K562 (cell line): ENCODE results near the gene EPC2.
"Not testable (repeated sequence)": the region's sequence is repeated elsewhere in the genome, so short reads cannot be mapped to it uniquely, and the experiment has no call there.

Experiments used
- ARID2 ChIP-seq: fragments of 450-650 bp; IDR thresholded peaks from 2 replicates; pipeline ENCODE4 v1.6.1; 2017; ENCODE audit warnings: antibody characterized with exemption, mild to moderate bottlenecking
- BCLAF1 ChIP-seq, 2 experiments: fragments of 450-650 bp in 1 of 2; IDR thresholded peaks; 2 replicates each; pipeline ENCODE4 v1.6.1; 2011 to 2017; ENCODE audit warnings: low read depth in 2 of 2, antibody characterized with exemption in 1 of 2, borderline replicate concordance in 1 of 2, low read length in 1 of 2, mild to moderate bottlenecking in 1 of 2, mixed read lengths in 1 of 2; ENCODE audit not compliant: control insufficient read depth in 1 of 2
- CTCF ChIP-seq, 3 experiments: IDR thresholded peaks in 2 of 3; conservative IDR thresholded peaks in 1 of 3; 2 replicates each; pipeline ENCODE4 v1.5.1; 2011 to 2012; ENCODE audit warnings: low read length in 3 of 3, mild to moderate bottlenecking in 3 of 3, control low read depth in 2 of 3, improper control_type of control experiment in 1 of 3, inconsistent platforms in 1 of 3, low read depth in 1 of 3, mixed read lengths in 1 of 3, moderate library complexity in 1 of 3; ENCODE audit not compliant: insufficient read depth in 2 of 3
- EP300 ChIP-seq: IDR thresholded peaks from 2 replicates; pipeline ENCODE4 v1.6.1; 2012; ENCODE audit warnings: low read length, improper control_type of control experiment
- POLR2A ChIP-seq: fragments of 450-650 bp; conservative IDR thresholded peaks from 2 replicates; pipeline ENCODE4 v1.6.1; 2016
- RNF2 ChIP-seq: sonication (generic); IDR thresholded peaks from 2 replicates; pipeline ENCODE4 v1.6.1; 2016
- YY1 ChIP-seq, 3 experiments: IDR thresholded peaks; 2 replicates each; pipeline ENCODE4 v1.6.1; 2011; ENCODE audit warnings: low read length in 2 of 3, mild to moderate bottlenecking in 2 of 3, moderate library complexity in 2 of 3, borderline replicate concordance in 1 of 3, control low read depth in 1 of 3, low read depth in 1 of 3; ENCODE audit not compliant: insufficient read depth in 3 of 3, insufficient replicate concordance in 2 of 3, control insufficient read depth in 1 of 3, insufficient read length in 1 of 3; ENCODE audit errors: extremely low read depth in 1 of 3
- ZBTB9 ChIP-seq: fragments of 450-650 bp; formaldehyde crosslinking; IDR thresholded peaks from 2 replicates; pipeline ENCODE4 v1.4.0; 2020; ENCODE audit warnings: mild to moderate bottlenecking, moderate library complexity

- TF ChIP-seq CTCF (IDR thresholded peaks at IDR 0.05 in 2 of 3, conservative IDR thresholded peaks at IDR 0.05 in 1 of 3; ENCODE audit: insufficient read depth in 2 of 3, low read depth in 1 of 3, low read length in 3 of 3); ZBTB9; BCLAF1 (IDR thresholded peaks at IDR 0.05; ENCODE audit: borderline replicate concordance in 1 of 2, control insufficient read depth in 1 of 2, low read depth in 2 of 2, low read length in 1 of 2); ARID2; POLR2A; EP300; RNF2; YY1 (IDR thresholded peaks at IDR 0.05; ENCODE audit: borderline replicate concordance in 1 of 3, control insufficient read depth in 1 of 3, extremely low read depth in 1 of 3, insufficient read depth in 3 of 3, insufficient read length in 1 of 3, insufficient replicate concordance in 2 of 3, low read depth in 1 of 3, low read length in 2 of 3): not testable (repeated sequence)
Measured at GRCh38 chr2:148790172-148790571, 145.6 kb downstream of the EPC2 start.
